ENCODE results near the gene TGOLN2. TPM values are rescaled to one million over a fixed set of nuclear protein-coding genes. Genes with fewer than 3 reads are reported as not detected.

Gene TGOLN2
- total RNA-seq, 1 experiment from 2014 or later = 120 TPM

Other genes starting within 250 kb of the TGOLN2 start
- gene TCF7L1, start 194.6 kb downstream of the TGOLN2 start, total RNA-seq (2014; rRNA removed; shearing (Covaris generic)) = 0.24 TPM in 1 of 2 replicates, not detected in the other
- 40.5 and 41.5 TPM in 2 replicates for gene RETSAT, start 26.5 kb upstream of the TGOLN2 start, total RNA-seq (2014; rRNA removed; shearing (Covaris generic))
- 14.8 and 14.9 TPM in 2 replicates for gene ELMOD3, start 26.8 kb upstream of the TGOLN2 start, total RNA-seq (2014; rRNA removed; shearing (Covaris generic))
- gene CAPG, start 82.4 kb upstream of the TGOLN2 start, total RNA-seq (2014; rRNA removed; shearing (Covaris generic)) = 659 and 712 TPM in 2 replicates
- 0.22 and 1.0 TPM in 2 replicates for gene SH2D6, start 90.7 kb upstream of the TGOLN2 start, total RNA-seq (2014; rRNA removed; shearing (Covaris generic))
- gene MAT2A, start 211.2 kb upstream of the TGOLN2 start, total RNA-seq (2014; rRNA removed; shearing (Covaris generic)) = 94.6 and 95.2 TPM in 2 replicates
- gene GGCX, start 233.5 kb upstream of the TGOLN2 start, total RNA-seq (2014; rRNA removed; shearing (Covaris generic)) = 28.1 and 31.5 TPM in 2 replicates
- gene VAMP8, start 249.6 kb upstream of the TGOLN2 start, total RNA-seq (2014; rRNA removed; shearing (Covaris generic)) = 1.3 and 1.5 TPM in 2 replicates